A549 treated with CORT108297 at 1 μM for 4 hours (cell line): Measurements from ENCODE around the gene VSIG4. TPM values are rescaled to one million over a fixed set of nuclear protein-coding genes. Genes with fewer than 3 reads are reported as not detected.

Experiments
- total RNA-seq: library from RNA; stranded (reverse); fragments of 200-300 nt; extraction: Qiagen RNA extraction; gene quantifications from 5 replicates; pipeline ENCODE4 v1.2.3, GENCODE V29; 2022

Gene VSIG4
- total RNA-seq = not detected in 5 replicates

GRCh38 chrX:66039944-66040343 is at the start of gene VSIG4:
Gene VSIG4, minus strand, starts transcription at chrX:66040080. Its CDS starts 82 bp downstream, at chrX:66039998.

Other genes with a start within 250 kb of the VSIG4 start
- not detected in 5 replicates for gene HEPH, start 124.2 kb upstream of the VSIG4 start, total RNA-seq